HEK293T (cell line): Measurements from ENCODE around the gene ACKR2.

ENCODE experiments used
- ARNT ChIP-seq: fragments of 450-650 bp; IDR thresholded peaks from 2 replicates; pipeline ENCODE4 v1.6.1; 2017; ENCODE audit warnings: mild to moderate bottlenecking
- FOXA1 ChIP-seq: fragments of 450-650 bp; IDR thresholded peaks from 2 replicates; pipeline ENCODE4 v1.6.1; 2016; ENCODE audit warnings: mild to moderate bottlenecking
- FOXM1 ChIP-seq: fragments of 450-650 bp; IDR thresholded peaks from 2 replicates; pipeline ENCODE4 v1.6.1; 2017; ENCODE audit warnings: mild to moderate bottlenecking, borderline replicate concordance
- HDGF ChIP-seq: fragments of 450-650 bp; IDR thresholded peaks from 2 replicates; pipeline ENCODE4 v1.6.1; 2017; ENCODE audit warnings: antibody characterized with exemption, borderline replicate concordance
- L3MBTL2 ChIP-seq: fragments of 450-650 bp; conservative IDR thresholded peaks from 2 replicates; pipeline ENCODE4 v1.6.1; 2016; ENCODE audit warnings: mild to moderate bottlenecking
- NFRKB ChIP-seq: fragments of 450-650 bp; IDR thresholded peaks from 2 replicates; pipeline ENCODE4 v1.6.1; 2016; ENCODE audit warnings: mild to moderate bottlenecking, moderate library complexity
- SP1 ChIP-seq: fragments of 450-650 bp; IDR thresholded peaks from 2 replicates; pipeline ENCODE4 v1.6.1; 2017
- SUZ12 ChIP-seq: fragments of 450-650 bp; IDR thresholded peaks from 2 replicates; pipeline ENCODE4 v1.6.1; 2016; ENCODE audit warnings: mild to moderate bottlenecking
- TARDBP ChIP-seq: fragments of 450-650 bp; IDR thresholded peaks from 2 replicates; pipeline ENCODE4 v1.6.1; 2016
- ZNF384 ChIP-seq: fragments of 450-650 bp; IDR thresholded peaks from 2 replicates; pipeline ENCODE4 v1.6.1; 2016
- TF ChIP-seq, protein P1 (sequence below): fragments of 450-650 bp; IDR thresholded peaks from 2 replicates; pipeline ENCODE4 v1.6.1; 2016

- TF ChIP-seq ARNT (no peak), SUZ12 (no peak), ZNF384 (no peak), FOXA1 (no peak), SP1 (no peak), TARDBP (no peak), L3MBTL2 (no peak), HDGF (no peak), FOXM1 (no peak), NFRKB (no peak)
- TF ChIP-seq, protein P1, sequence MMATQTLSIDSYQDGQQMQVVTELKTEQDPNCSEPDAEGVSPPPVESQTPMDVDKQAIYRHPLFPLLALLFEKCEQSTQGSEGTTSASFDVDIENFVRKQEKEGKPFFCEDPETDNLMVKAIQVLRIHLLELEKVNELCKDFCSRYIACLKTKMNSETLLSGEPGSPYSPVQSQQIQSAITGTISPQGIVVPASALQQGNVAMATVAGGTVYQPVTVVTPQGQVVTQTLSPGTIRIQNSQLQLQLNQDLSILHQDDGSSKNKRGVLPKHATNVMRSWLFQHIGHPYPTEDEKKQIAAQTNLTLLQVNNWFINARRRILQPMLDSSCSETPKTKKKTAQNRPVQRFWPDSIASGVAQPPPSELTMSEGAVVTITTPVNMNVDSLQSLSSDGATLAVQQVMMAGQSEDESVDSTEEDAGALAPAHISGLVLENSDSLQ: no peak
Observed at GRCh38 chr3:42841332-42841731, 32.1 kb downstream of the ACKR2 start.
